Stimulated activated naive CD8-positive, alpha-beta T cell treated with anti-CD3 and anti-CD28 coated beads, Interleukin-15, Interleukin-2, amounts not matched to agents 100 ng/mL and 50 ng/mL, for 24 hours (primary cell): ENCODE measurements around the gene CSTF3.
"Not testable (repeated sequence)": the region's sequence is repeated elsewhere in the genome, so short reads cannot be mapped to it uniquely, and the experiment has no call there.

Experiments
- H3K27ac Mint-ChIP-seq: one replicate; pipeline ENCODE4 v1.8.0; 2021; ENCODE audit warnings: mild to moderate bottlenecking, mixed read lengths
- H3K27me3 Mint-ChIP-seq: one replicate; pipeline ENCODE4 v1.8.0; 2021; ENCODE audit warnings: mixed read lengths
- H3K36me3 Mint-ChIP-seq: one replicate; pipeline ENCODE4 v1.8.0; 2021; ENCODE audit warnings: low read depth, mixed read lengths
- H3K4me1 Mint-ChIP-seq: one replicate; pipeline ENCODE4 v1.8.0; 2021; ENCODE audit warnings: low read depth, mixed read lengths
- H3K4me3 Mint-ChIP-seq: one replicate; pipeline ENCODE4 v1.8.0; 2021; ENCODE audit warnings: mild to moderate bottlenecking, mixed read lengths
- H3K9me3 Mint-ChIP-seq: one replicate; pipeline ENCODE4 v1.8.0; 2021; ENCODE audit warnings: mixed read lengths

The CSTF3 gene

GRCh38 chr11:33135216-33135615 is 26.1 kb downstream of the CSTF3 start:
- H3K4me1 Mint-ChIP-seq = no peaks in the 10 kb centered on the region
- no peak overlapping the region for H3K27ac Mint-ChIP-seq
- no peaks in the 10 kb centered on the region for H3K27me3 Mint-ChIP-seq
- H3K9me3 Mint-ChIP-seq = no peaks in the 10 kb centered on the region
- no peak overlapping the region for H3K4me3 Mint-ChIP-seq
- peaks cover 49% of the 10 kb centered on the region for H3K36me3 Mint-ChIP-seq

GRCh38 chr11:33134276-33134675 is 27.0 kb downstream of the CSTF3 start:
- peaks cover 40% of the 10 kb centered on the region for H3K36me3 Mint-ChIP-seq
- no peak overlapping the region for H3K27ac Mint-ChIP-seq
- no peaks in the 10 kb centered on the region for H3K27me3 Mint-ChIP-seq
- H3K4me1 Mint-ChIP-seq = no peaks in the 10 kb centered on the region
- no peaks in the 10 kb centered on the region for H3K9me3 Mint-ChIP-seq
- H3K4me3 Mint-ChIP-seq = no peak overlapping the region

GRCh38 chr11:33133761-33134160 is 27.5 kb downstream of the CSTF3 start:
- peaks cover 39% of the 10 kb centered on the region for H3K36me3 Mint-ChIP-seq
- H3K4me3 Mint-ChIP-seq = no peak overlapping the region
- H3K27ac Mint-ChIP-seq = no peak overlapping the region

GRCh38 chr11:33132510-33132909 is 28.8 kb downstream of the CSTF3 start:
- Mint-ChIP-seq H3K4me1 (peaks cover 15% of the 10 kb centered on the region), H3K27me3 (no peaks in the 10 kb centered on the region), H3K9me3 (no peaks in the 10 kb centered on the region), H3K4me3 (no peak overlapping the region), H3K36me3 (peaks cover 32% of the 10 kb centered on the region), H3K27ac (no peak overlapping the region)

More at GRCh38 chr11:33133761-33134160, 27.5 kb downstream of the CSTF3 start:
- H3K9me3 Mint-ChIP-seq = no peaks in the 10 kb centered on the region
- H3K27me3 Mint-ChIP-seq = no peaks in the 10 kb centered on the region
- peaks cover 2% of the 10 kb centered on the region for H3K4me1 Mint-ChIP-seq

GRCh38 chr11:33128739-33129138 is 32.5 kb downstream of the CSTF3 start:
- Mint-ChIP-seq H3K27ac (no peak overlapping the region), H3K4me1 (peaks cover 28% of the 10 kb centered on the region), H3K27me3 (no peaks in the 10 kb centered on the region), H3K4me3 (no peak overlapping the region), H3K36me3 (peaks cover 21% of the 10 kb centered on the region), H3K9me3 (no peaks in the 10 kb centered on the region)

GRCh38 chr11:33125611-33126010 is 35.7 kb downstream of the CSTF3 start:
- Mint-ChIP-seq H3K4me3 (no peak overlapping the region), H3K36me3 (peaks cover 14% of the 10 kb centered on the region), H3K4me1 (peaks cover 28% of the 10 kb centered on the region), H3K9me3 (no peaks in the 10 kb centered on the region), H3K27ac (no peak overlapping the region), H3K27me3 (no peaks in the 10 kb centered on the region)

GRCh38 chr11:33125025-33125424 is 36.3 kb downstream of the CSTF3 start:
- Mint-ChIP-seq H3K27ac (no peak overlapping the region), H3K4me1 (peaks cover 28% of the 10 kb centered on the region), H3K36me3 (peaks cover 14% of the 10 kb centered on the region), H3K4me3 (no peak overlapping the region), H3K9me3 (no peaks in the 10 kb centered on the region), H3K27me3 (no peaks in the 10 kb centered on the region)

- not testable (repeated sequence) for H3K27ac Mint-ChIP-seq, H3K27me3 Mint-ChIP-seq, H3K9me3 Mint-ChIP-seq, H3K4me3 Mint-ChIP-seq
- H3K4me1 Mint-ChIP-seq = peaks cover 15% of the 10 kb centered on the region
- H3K36me3 Mint-ChIP-seq = peaks cover 14% of the 10 kb centered on the region
Measured at GRCh38 chr11:33122696-33123095, 38.6 kb downstream of the CSTF3 start.

GRCh38 chr11:33116535-33116934 is 44.7 kb downstream of the CSTF3 start:
- Mint-ChIP-seq H3K36me3 (peaks cover 4% of the 10 kb centered on the region), H3K4me1 (no peaks in the 10 kb centered on the region), H3K4me3 (no peak overlapping the region), H3K9me3 (no peaks in the 10 kb centered on the region), H3K27ac (no peak overlapping the region), H3K27me3 (no peaks in the 10 kb centered on the region)

GRCh38 chr11:33110083-33110482 is 51.2 kb downstream of the CSTF3 start:
- Mint-ChIP-seq H3K27me3 (no peaks in the 10 kb centered on the region), H3K4me1 (no peaks in the 10 kb centered on the region), H3K36me3 (peaks cover 23% of the 10 kb centered on the region), H3K9me3 (no peaks in the 10 kb centered on the region), H3K27ac (no peak overlapping the region), H3K4me3 (no peak overlapping the region)

- H3K27ac Mint-ChIP-seq = no peak overlapping the region
- no peaks in the 10 kb centered on the region for H3K27me3 Mint-ChIP-seq
- H3K9me3 Mint-ChIP-seq = no peaks in the 10 kb centered on the region
- peaks cover 24% of the 10 kb centered on the region for H3K36me3 Mint-ChIP-seq
- H3K4me3 Mint-ChIP-seq = no peak overlapping the region
- no peaks in the 10 kb centered on the region for H3K4me1 Mint-ChIP-seq
Measured at GRCh38 chr11:33109294-33109895, 51.9 kb downstream of the CSTF3 start.

- Mint-ChIP-seq H3K4me1 (no peaks in the 10 kb centered on the region), H3K36me3 (peaks cover 60% of the 10 kb centered on the region), H3K27me3 (no peaks in the 10 kb centered on the region), H3K4me3 (no peak overlapping the region), H3K27ac (no peak overlapping the region), H3K9me3 (no peaks in the 10 kb centered on the region)
Measured at GRCh38 chr11:33103836-33104235, 57.4 kb downstream of the CSTF3 start.

GRCh38 chr11:33094157-33094556 is 67.1 kb downstream of the CSTF3 start:
- H3K9me3 Mint-ChIP-seq = no peaks in the 10 kb centered on the region
- H3K27ac Mint-ChIP-seq = no peak overlapping the region
- H3K27me3 Mint-ChIP-seq = no peaks in the 10 kb centered on the region
- H3K4me3 Mint-ChIP-seq = no peak overlapping the region
- H3K4me1 Mint-ChIP-seq = no peaks in the 10 kb centered on the region
- H3K36me3 Mint-ChIP-seq = peaks cover 57% of the 10 kb centered on the region

- Mint-ChIP-seq H3K36me3 (peaks cover 58% of the 10 kb centered on the region), H3K4me1 (no peaks in the 10 kb centered on the region), H3K27me3 (no peaks in the 10 kb centered on the region), H3K27ac (no peak overlapping the region), H3K4me3 (no peak overlapping the region), H3K9me3 (no peaks in the 10 kb centered on the region)
Measured at GRCh38 chr11:33089776-33090175, 71.5 kb downstream of the CSTF3 start.

GRCh38 chr11:33086017-33086416 is 75.3 kb downstream of the CSTF3 start:
- Mint-ChIP-seq H3K27me3 (no peaks in the 10 kb centered on the region), H3K4me1 (no peaks in the 10 kb centered on the region), H3K9me3 (no peaks in the 10 kb centered on the region), H3K36me3 (peaks cover 59% of the 10 kb centered on the region), H3K4me3 (no peak overlapping the region), H3K27ac (peak overlapping the region; percentile 4)

- Mint-ChIP-seq H3K9me3 (no peaks in the 10 kb centered on the region), H3K27ac (no peak overlapping the region), H3K4me1 (no peaks in the 10 kb centered on the region), H3K36me3 (peaks cover 50% of the 10 kb centered on the region), H3K27me3 (no peaks in the 10 kb centered on the region), H3K4me3 (no peak overlapping the region)
Measured at GRCh38 chr11:33083918-33084317, 77.4 kb downstream of the CSTF3 start.
